ENCODE results near the gene PPARG.

GRCh38 chr3:12328837-12329462 lies 40.1 kb downstream of the PPARG start:
- TF ChIP-seq CTCF (optimal IDR thresholded peaks at IDR 0.05 in 1 of 3, IDR thresholded peaks at IDR 0.05 in 1 of 3, conservative IDR thresholded peaks at IDR 0.05 in 1 of 3; ENCODE audit: extremely low read depth in 1 of 3, insufficient read depth in 2 of 3, low read length in 3 of 3) (no peak), EZH2 (IDR thresholded peaks at IDR 0.05; ENCODE audit: low read length) (no peak)
